Hematopoietic multipotent progenitor cell treated with erythropoietin and hydrocortisone succinate and interleukin-3 and kit ligand, for 4 days (in vitro differentiated cells): ENCODE results near the gene ADAMTS17.
A peak's percentile ranks its signal among the peaks of the same experiment; 100 is the strongest.

Experiments
- DNase-seq: peaks from one replicate; pipeline ENCODE4 v3.0.0-alpha.2; 2015

Gene ADAMTS17

GRCh38 chr15:100163961-100164360 lies 177.8 kb downstream of the ADAMTS17 start:
- no peak for DNase-seq

- no peak for DNase-seq
Observed at GRCh38 chr15:100160953-100161352, 180.8 kb downstream of the ADAMTS17 start.

GRCh38 chr15:100159436-100159835 lies 182.3 kb downstream of the ADAMTS17 start:
- DNase-seq: no peak

GRCh38 chr15:100158356-100158755 lies 183.4 kb downstream of the ADAMTS17 start:
- DNase-seq: no peak

GRCh38 chr15:100156201-100156600 lies 185.6 kb downstream of the ADAMTS17 start:
- no peak for DNase-seq

GRCh38 chr15:100154338-100154737 lies 187.4 kb downstream of the ADAMTS17 start:
- no peak for DNase-seq

- no peak for DNase-seq
Observed at GRCh38 chr15:100152463-100152862, 189.3 kb downstream of the ADAMTS17 start.

- DNase-seq: no peak
Observed at GRCh38 chr15:100150906-100151305, 190.9 kb downstream of the ADAMTS17 start.

- DNase-seq: no peak
Observed at GRCh38 chr15:100147828-100148227, 193.9 kb downstream of the ADAMTS17 start.

GRCh38 chr15:100143378-100143777 lies 198.4 kb downstream of the ADAMTS17 start:
- no peak for DNase-seq

GRCh38 chr15:100141311-100142001 lies 200.3 kb downstream of the ADAMTS17 start:
- DNase-seq: no peak

GRCh38 chr15:100140527-100141308 lies 201.1 kb downstream of the ADAMTS17 start:
- no peak for DNase-seq

GRCh38 chr15:100134586-100134985 lies 207.2 kb downstream of the ADAMTS17 start:
- DNase-seq: no peak

GRCh38 chr15:100134089-100134583 lies 207.6 kb downstream of the ADAMTS17 start:
- DNase-seq: no peak

- no peak for DNase-seq
Observed at GRCh38 chr15:100133001-100133400, 208.8 kb downstream of the ADAMTS17 start.

- no peak for DNase-seq
Observed at GRCh38 chr15:100132309-100132708, 209.5 kb downstream of the ADAMTS17 start.

- peak; percentile 45 for DNase-seq
Observed at GRCh38 chr15:100131321-100132224, 210.2 kb downstream of the ADAMTS17 start.

GRCh38 chr15:100129677-100130076 lies 212.1 kb downstream of the ADAMTS17 start:
- DNase-seq: no peak

GRCh38 chr15:100125401-100126191 lies 216.2 kb downstream of the ADAMTS17 start:
- no peak for DNase-seq

- DNase-seq: no peak
Observed at GRCh38 chr15:100124936-100125335, 216.8 kb downstream of the ADAMTS17 start.

- no peak for DNase-seq
Observed at GRCh38 chr15:100124361-100124760, 217.4 kb downstream of the ADAMTS17 start.

- DNase-seq: no peak
Observed at GRCh38 chr15:100123611-100124010, 218.2 kb downstream of the ADAMTS17 start.
